H1 (cell line): Measurements from ENCODE around the gene BRCA1. TPM values are rescaled to one million over a fixed set of nuclear protein-coding genes. Genes with fewer than 3 reads are reported as not detected.
A peak's percentile ranks its signal among the peaks of the same experiment; 100 is the strongest.

ENCODE experiments used
- CTCF ChIA-PET: fragments of 300-600 bp; sonication (Branson Sonifier 250); formaldehyde crosslinking; loops from one replicate; lab custom pipeline; 2021; ENCODE audit not compliant: partially characterized antibody; lab: Charles Lee
- POLR2A ChIA-PET: fragments of 300-600 bp; sonication (Branson Sonifier 250); formaldehyde crosslinking; loops from one replicate; lab custom pipeline; 2021; ENCODE audit warnings: inconsistent platforms; ENCODE audit not compliant: partially characterized antibody; lab: Charles Lee
- DNase-seq, 2 experiments: peaks; one replicate each; pipeline versions ENCODE4 v3.0.0 to v3.0.0-alpha.2; 2010 to 2022; ENCODE audit warnings: low spot score in 2 of 2, low read depth in 1 of 2, mixed read lengths in 1 of 2
- FAIRE-seq: peaks from 2 replicates; lab custom pipeline; 2011; peaks lifted over from hg19 to GRCh38; lab: Jason Lieb, UNC
- H2AFZ ChIP-seq: 2 replicates; pipeline ENCODE4 v1.8.1; 2012; ENCODE audit warnings: low read length, inconsistent platforms
- H2AK5ac ChIP-seq: 2 replicates; pipeline ENCODE4 v1.6.1; 2013; ENCODE audit warnings: low read depth, low read length
- H2BK120ac ChIP-seq: replicated peaks from 2 replicates; pipeline ENCODE3; 2013; ENCODE audit warnings: low read depth, low read length, inconsistent platforms
- H2BK12ac ChIP-seq: 2 replicates; pipeline ENCODE4 v1.6.1; 2013; ENCODE audit warnings: low read depth, low read length
- H2BK15ac ChIP-seq: 2 replicates; pipeline ENCODE4 v1.6.1; 2013; ENCODE audit warnings: low read length
- H2BK20ac ChIP-seq: 2 replicates; pipeline ENCODE4 v1.6.1; 2013; ENCODE audit warnings: low read length
- H2BK5ac ChIP-seq: 2 replicates; pipeline ENCODE4 v1.6.1; 2013; ENCODE audit warnings: low read depth, low read length
- H3K14ac ChIP-seq: 2 replicates; pipeline ENCODE4 v1.6.1; 2013; ENCODE audit warnings: inconsistent platforms; ENCODE audit not compliant: insufficient read length
- H3K18ac ChIP-seq: 2 replicates; pipeline ENCODE4 v1.6.1; 2013; ENCODE audit warnings: low read length; ENCODE audit errors: extremely low read depth
- H3K23ac ChIP-seq: 2 replicates; pipeline ENCODE4 v1.6.1; 2013; ENCODE audit warnings: inconsistent platforms; ENCODE audit not compliant: insufficient read length
- H3K23me2 ChIP-seq: 2 replicates; pipeline ENCODE4 v1.6.1; 2013; ENCODE audit warnings: low read depth, low read length
- H3K27ac ChIP-seq: 2 replicates; pipeline ENCODE4 v1.6.1; 2011; ENCODE audit warnings: low read depth, low read length, inconsistent platforms
- H3K27me3 ChIP-seq, 4 experiments: replicated peaks in 1 of 4; 1 replicate in 1 of 4; 2 replicates in 3 of 4; pipeline versions ENCODE4 v1.6.1 to v1.8.1; 2011 to 2013; ENCODE audit warnings: low read length in 3 of 4, mild to moderate bottlenecking in 3 of 4, inconsistent platforms in 2 of 4, mixed read lengths in 2 of 4, moderate library complexity in 1 of 4; ENCODE audit not compliant: control insufficient read depth in 3 of 4, insufficient read depth in 3 of 4; ENCODE audit errors: extremely low read depth in 1 of 4
- H3K36me3 ChIP-seq, 4 experiments: 2 replicates each; pipeline versions ENCODE4 v1.6.1 to v1.8.1; 2011 to 2013; ENCODE audit warnings: mild to moderate bottlenecking in 4 of 4, low read length in 3 of 4, moderate library complexity in 2 of 4, control low read depth in 1 of 4, inconsistent platforms in 1 of 4; ENCODE audit not compliant: insufficient read depth in 4 of 4, control insufficient read depth in 2 of 4
- H3K4ac ChIP-seq: replicated peaks from 2 replicates; pipeline ENCODE3; 2013; ENCODE audit warnings: low read length, low read depth, mixed read lengths, inconsistent platforms; ENCODE audit not compliant: insufficient read length
- H3K4me1 ChIP-seq, 4 experiments: replicated peaks in 1 of 4; 1 replicate in 1 of 4; 2 replicates in 3 of 4; pipeline versions ENCODE4 v1.6.1 to v1.8.1; 2011 to 2013; ENCODE audit warnings: low read length in 3 of 4, inconsistent platforms in 2 of 4, mixed read lengths in 1 of 4; ENCODE audit not compliant: insufficient read depth in 4 of 4, control insufficient read depth in 3 of 4
- H3K4me2 ChIP-seq, 2 experiments: 2 replicates each; pipeline versions ENCODE4 v1.6.1 to v1.8.1; 2011 to 2013; ENCODE audit warnings: low read depth in 2 of 2, low read length in 2 of 2, control low read depth in 1 of 2, inconsistent platforms in 1 of 2, mild to moderate bottlenecking in 1 of 2; ENCODE audit not compliant: insufficient read depth in 1 of 2
- H3K4me3 ChIP-seq, 4 experiments: fragments of 200-600, 300-600 bp in 1 of 4; sonication (generic), shearing (Covaris generic), sonication (Bioruptor Twin) in 1 of 4; 2 replicates each; pipeline versions ENCODE4 v1.5.1 to v1.8.1; 2011 to 2016; ENCODE audit warnings: low read length in 4 of 4, low read depth in 3 of 4, control low read depth in 2 of 4, inconsistent platforms in 2 of 4, mild to moderate bottlenecking in 2 of 4, mixed read lengths in 1 of 4, moderate library complexity in 1 of 4; ENCODE audit not compliant: insufficient read depth in 2 of 4; ENCODE audit errors: extremely low read depth in 1 of 4
- H3K56ac ChIP-seq: replicated peaks from 2 replicates; pipeline ENCODE3; 2013; ENCODE audit warnings: low read depth, mild to moderate bottlenecking, mixed read lengths, low read length, inconsistent platforms; ENCODE audit not compliant: insufficient read length
- H3K79me1 ChIP-seq: 2 replicates; pipeline ENCODE4 v1.6.1; 2013; ENCODE audit warnings: low read depth, low read length, control low read depth
- H3K79me2 ChIP-seq, 2 experiments: 2 replicates each; pipeline versions ENCODE4 v1.6.1 to v1.8.1; 2012 to 2013; ENCODE audit warnings: low read length in 2 of 2, mild to moderate bottlenecking in 2 of 2, inconsistent platforms in 1 of 2; ENCODE audit not compliant: insufficient read depth in 2 of 2, control insufficient read depth in 1 of 2
- H3K9ac ChIP-seq, 4 experiments: replicated peaks in 1 of 4; 1 replicate in 1 of 4; 2 replicates in 3 of 4; pipeline versions ENCODE4 v1.6.1 to v1.8.1; 2011 to 2013; ENCODE audit warnings: low read depth in 3 of 4, low read length in 3 of 4, control low read depth in 2 of 4, mild to moderate bottlenecking in 2 of 4, moderate library complexity in 2 of 4, inconsistent platforms in 1 of 4; ENCODE audit errors: extremely low read depth in 1 of 4
- H3K9me3 ChIP-seq, 2 experiments: 2 replicates each; pipeline versions ENCODE4 v1.6.1 to v1.8.1; 2012 to 2013; ENCODE audit warnings: mild to moderate bottlenecking in 2 of 2, moderate library complexity in 2 of 2, control low read depth in 1 of 2, inconsistent platforms in 1 of 2, low read depth in 1 of 2, low read length in 1 of 2, mixed read lengths in 1 of 2; ENCODE audit not compliant: insufficient read depth in 2 of 2
- H4K20me1 ChIP-seq, 2 experiments: replicated peaks in 1 of 2; 2 replicates each; pipeline versions ENCODE3 to v1.8.1; 2011 to 2013; ENCODE audit warnings: inconsistent platforms in 2 of 2, low read length in 2 of 2, mild to moderate bottlenecking in 1 of 2; ENCODE audit not compliant: insufficient read depth in 2 of 2, control insufficient read depth in 1 of 2
- H4K5ac ChIP-seq: 2 replicates; pipeline ENCODE4 v1.6.1; 2013; ENCODE audit warnings: low read length, low read depth, mixed read lengths, inconsistent platforms; ENCODE audit not compliant: insufficient read length
- H4K8ac ChIP-seq: 2 replicates; pipeline ENCODE4 v1.8.0; 2013; ENCODE audit warnings: mild to moderate bottlenecking, moderate library complexity, low read length, inconsistent platforms; ENCODE audit not compliant: insufficient read depth; ENCODE audit errors: extremely low read depth
- H4K91ac ChIP-seq: replicated peaks from 2 replicates; pipeline ENCODE3; 2013; ENCODE audit warnings: low read length, mixed read lengths, inconsistent platforms; ENCODE audit not compliant: insufficient read length
- ATF3 ChIP-seq: IDR thresholded peaks from 2 replicates; pipeline ENCODE4 v1.6.1; 2011; ENCODE audit warnings: low read depth, mild to moderate bottlenecking, low read length; ENCODE audit not compliant: insufficient read depth
- BRCA1 ChIP-seq: IDR thresholded peaks from 2 replicates; pipeline ENCODE4 v1.6.1; 2012; ENCODE audit warnings: low read depth, low read length, improper control_type of control experiment
- CBX8 ChIP-seq: fragments of 300-800, 300-1000 bp; sonication (generic); IDR thresholded peaks from 2 replicates; pipeline ENCODE4 v1.7.1; 2016; ENCODE audit warnings: low read depth, low read length, borderline replicate concordance
- CEBPB ChIP-seq: IDR thresholded peaks from 2 replicates; pipeline ENCODE4 v1.6.1; 2012; ENCODE audit warnings: low read depth, low read length
- EP300 ChIP-seq, 2 experiments: IDR thresholded peaks; 1 replicate in 1 of 2; 2 replicates in 1 of 2; pipeline ENCODE4 v1.6.1; 2011 to 2012; ENCODE audit warnings: low read depth in 2 of 2, low read length in 2 of 2, mild to moderate bottlenecking in 2 of 2, borderline replicate concordance in 1 of 2, inconsistent platforms in 1 of 2, moderate library complexity in 1 of 2
- GTF2F1 ChIP-seq: IDR thresholded peaks from 2 replicates; pipeline ENCODE4 v1.6.1; 2012; ENCODE audit warnings: low read depth, low read length, improper control_type of control experiment, borderline replicate concordance
- HDAC6 ChIP-seq: IDR thresholded peaks from one replicate; pipeline ENCODE4 v1.7.1; 2012; ENCODE audit warnings: low read depth, mild to moderate bottlenecking, inconsistent platforms, low read length, moderate library complexity
- JUND ChIP-seq: IDR thresholded peaks from 2 replicates; pipeline ENCODE4 v1.6.1; 2011; ENCODE audit warnings: mild to moderate bottlenecking, improper control_type of control experiment, low read length
- KDM5A ChIP-seq: fragments of 200-600 bp; IDR thresholded peaks from 2 replicates; pipeline ENCODE4 v1.7.1; 2012; ENCODE audit warnings: mild to moderate bottlenecking, low read length, inconsistent platforms, mixed read lengths
- POLR2AphosphoS5 ChIP-seq: IDR thresholded peaks from 2 replicates; pipeline ENCODE4 v1.6.1; 2011; ENCODE audit warnings: low read depth, low read length
- SIRT6 ChIP-seq: IDR thresholded peaks from one replicate; pipeline ENCODE4 v1.7.1; 2012; ENCODE audit warnings: low read length, inconsistent platforms
- SIX5 ChIP-seq: IDR thresholded peaks from 2 replicates; pipeline ENCODE4 v1.6.1; 2011; ENCODE audit warnings: mild to moderate bottlenecking, low read depth, low read length
- SP4 ChIP-seq: IDR thresholded peaks from 2 replicates; pipeline ENCODE4 v1.6.1; 2012; ENCODE audit warnings: low read length, inconsistent platforms
- SRF ChIP-seq: IDR thresholded peaks from 2 replicates; pipeline ENCODE4 v1.6.1; 2011; ENCODE audit warnings: mild to moderate bottlenecking, low read depth, low read length, moderate library complexity
- TBP ChIP-seq: IDR thresholded peaks from 2 replicates; pipeline ENCODE4 v1.6.1; 2011; ENCODE audit warnings: low read depth, low read length, improper control_type of control experiment
- ZNF274 ChIP-seq: IDR thresholded peaks from 2 replicates; pipeline ENCODE4 v1.7.0; 2012; ENCODE audit warnings: low read length, borderline replicate concordance; ENCODE audit errors: extremely low read depth
- polyA plus RNA-seq, 7 experiments: library from polyadenylated mRNA; depleted of rRNA in 3 of 7; stranded (reverse) in 5 of 7; unstranded in 2 of 7; fragments of >200 nt in 5 of 7; fragments of 200-250 nt in 2 of 7; gene quantifications; 1 replicate in 5 of 7; 2 replicates in 1 of 7; 4 replicates in 1 of 7; pipeline versions ENCODE4 v1.2.1 to v1.2.3, GENCODE V29; 2011 to 2013; ENCODE audit warnings: missing spikeins in 2 of 7, mixed read lengths in 2 of 7
- total RNA-seq: library from RNA; stranded (reverse); fragmentation: NEBNext Ultra II Directional; extraction: Animal tissue kit (Norgen Biotek cat#: 25700); gene quantifications from 2 replicates; pipeline ENCODE4 v1.2.1, GENCODE V29; 2021

The BRCA1 gene
- total and polyA plus RNA-seq, 2 of the 8 experiments (the other 6 are each of a cell fraction or from before 2014, with no cell fraction given): 30.7 to 39.2 TPM

DNA sequence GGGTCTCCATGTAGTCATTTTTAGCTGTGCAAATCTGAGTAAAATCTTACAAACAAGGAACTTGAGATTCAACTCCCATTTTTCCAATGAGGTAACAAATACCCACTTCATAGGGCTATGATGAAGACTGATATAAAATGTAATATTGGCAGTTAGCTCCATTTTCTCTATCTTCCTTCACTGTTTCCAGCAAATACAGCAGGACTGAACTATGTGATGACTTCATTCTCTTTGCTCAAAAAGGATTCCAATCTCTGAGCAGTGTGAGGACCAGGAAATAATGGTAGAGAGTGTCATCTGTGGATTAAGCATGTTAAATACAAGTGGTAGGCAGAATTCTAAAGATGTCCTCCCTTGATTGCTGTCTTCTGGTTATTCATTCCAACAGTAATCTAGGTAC, 81.9 kb downstream of the BRCA1 start:
- Histone ChIP-seq H3K27ac (no peak overlapping the region), H4K91ac (no peak overlapping the region)
- POLR2A ChIA-PET: interaction anchor here (1.0 to 5.6 kb wide), 7 partner anchors 9 to 272 kb away, joined by 3 to 61 read pairs (median 8); partner anchors contain the start of genes RND2, RPL27 and VAT1
- no peak for TF ChIP-seq CEBPB
- no peak for TF ChIP-seq SIX5
- no peak for TF ChIP-seq ZNF274
- no peak for TF ChIP-seq BRCA1
- no peak for TF ChIP-seq TBP
- TF ChIP-seq GTF2F1: no peak
- no peak for TF ChIP-seq CBX8
- TF ChIP-seq SIRT6: no peak
- TF ChIP-seq SP4: no peak
- no peak for TF ChIP-seq JUND
- no peak for TF ChIP-seq SRF
- no peak for TF ChIP-seq KDM5A
- no peak for TF ChIP-seq EP300 (IDR thresholded peaks at IDR 0.05; ENCODE audit: borderline replicate concordance in 1 of 2, low read depth in 2 of 2, low read length in 2 of 2)
- no peak for TF ChIP-seq HDAC6
- TF ChIP-seq POLR2AphosphoS5: no peak
- TF ChIP-seq ATF3: no peak

More for the DNA sequence above, 81.9 kb downstream of the BRCA1 start:
- Histone ChIP-seq H3K4me1 (peaks cover 1 to 32% (median 22%) of the 10 kb centered on the region in 4 experiments), H3K4me3 (no peak overlapping the region), H2BK120ac (no peak overlapping the region), H2BK15ac (no peak overlapping the region), H3K36me3 (peaks cover 0 to 4% (median 0%) of the 10 kb centered on the region in 4 experiments; a peak in 3 of 8 replicates), H3K27me3 (no peaks in the 10 kb centered on the region), H3K9me3 (no peaks in the 10 kb centered on the region), H2AFZ (no peak overlapping the region), H2BK12ac (no peak overlapping the region), H3K23ac (no peak overlapping the region), H3K4me2 (peak overlapping the region in 1 of 2 experiments; percentile 60; a peak in 1 of 4 replicates), H4K8ac (no peak overlapping the region), H3K4ac (no peak overlapping the region), H3K23me2 (no peaks in the 10 kb centered on the region), H2BK5ac (0 out of 2 replicates have a peak overlapping the region, but pooled peaks have one; percentile 40), H3K14ac (no peak overlapping the region), H3K56ac (no peak overlapping the region), H3K18ac (no peak overlapping the region), H4K20me1 (no peaks in the 10 kb centered on the region), H3K79me2 (no peaks in the 10 kb centered on the region), H4K5ac (no peak overlapping the region), H3K79me1 (no peaks in the 10 kb centered on the region), H2AK5ac (no peak overlapping the region), H2BK20ac (no peak overlapping the region), H3K9ac (no peak overlapping the region)
- no peak for DNase-seq
- CTCF ChIA-PET: interaction anchor here (0.9 to 3.7 kb wide), 9 partner anchors 8 to 39 kb away, joined by 3 to 21 read pairs (median 3); partner anchors contain the start of gene IFI35
- FAIRE-seq: no peak
